Tibial nerve (tissue), 4 donors: ENCODE data around the gene PRDM11.

ENCODE experiments used
- CTCF ChIP-seq, 5 experiments: fragments of 200-600 bp in 3 of 5; fragments of 450-650 bp in 2 of 5; sonication (generic) in 3 of 5; IDR thresholded peaks; one replicate each; pipeline ENCODE4 v1.5.1; 2016 to 2019; ENCODE audit warnings: antibody characterized with exemption in 5 of 5, mild to moderate bottlenecking in 3 of 5, moderate library complexity in 2 of 5
- EP300 ChIP-seq, 2 donors: sonication (generic); formaldehyde crosslinking; IDR thresholded peaks; one replicate each; pipeline ENCODE4 v1.6.1; 2017; ENCODE audit warnings: antibody characterized with exemption in 2 of 2, mild to moderate bottlenecking in 1 of 2

GRCh38 chr11:45154276-45154675 lies 7.8 kb downstream of the PRDM11 start:
- no peak for TF ChIP-seq EP300 (IDR thresholded peaks at IDR 0.05)
- TF ChIP-seq CTCF (IDR thresholded peaks at IDR 0.05): no peak
